ENCODE data around the gene FOXN1.

The FOXN1 gene

GRCh38 chr17:28582513-28582912 is 76.4 kb downstream of the FOXN1 start:
- TF ChIP-seq CTCF (conservative IDR thresholded peaks at IDR 0.05) = no peak
- H3K27ac ChIP-seq = no peak overlapping the region

DNA sequence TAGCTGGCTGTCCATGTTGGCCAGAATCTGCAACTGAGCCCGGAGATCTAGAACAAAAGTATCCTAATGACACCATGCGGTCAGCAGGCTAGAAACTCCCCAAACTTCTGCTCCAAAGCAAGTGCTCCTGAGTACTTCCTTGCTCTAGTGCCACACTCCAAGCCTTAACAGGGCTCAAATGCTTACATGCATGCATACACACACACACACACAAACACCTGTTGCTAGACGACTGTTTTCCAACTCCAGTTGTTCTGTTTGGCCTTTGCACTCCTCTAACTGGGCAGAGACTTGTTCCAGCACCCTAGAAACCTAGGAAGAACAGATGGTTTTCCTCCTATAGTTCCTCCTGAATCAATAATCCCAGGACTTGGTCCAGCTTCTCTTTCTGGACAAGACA is 78.3 kb downstream of the FOXN1 start:
- TF ChIP-seq CTCF (conservative IDR thresholded peaks at IDR 0.05) = no peak
- H3K27ac ChIP-seq = no peak overlapping the region

GRCh38 chr17:28585851-28586250 is 79.7 kb downstream of the FOXN1 start:
- H3K27ac ChIP-seq = no peak overlapping the region
- TF ChIP-seq CTCF (conservative IDR thresholded peaks at IDR 0.05) = no peak
